Measurements from ENCODE around the gene NR1H2.
"Not testable (repeated sequence)": the region's sequence is repeated elsewhere in the genome, so short reads cannot be mapped to it uniquely, and the experiment has no call there.

Gene NR1H2

GRCh38 chr19:50376166-50377050 lies at the start of gene NR1H2:
Gene NR1H2, plus strand, starts transcription at chr19:50376457. Its CDS starts 1,149 bp downstream, at chr19:50377606.
- DNase-seq = peak; percentile 94

DNA sequence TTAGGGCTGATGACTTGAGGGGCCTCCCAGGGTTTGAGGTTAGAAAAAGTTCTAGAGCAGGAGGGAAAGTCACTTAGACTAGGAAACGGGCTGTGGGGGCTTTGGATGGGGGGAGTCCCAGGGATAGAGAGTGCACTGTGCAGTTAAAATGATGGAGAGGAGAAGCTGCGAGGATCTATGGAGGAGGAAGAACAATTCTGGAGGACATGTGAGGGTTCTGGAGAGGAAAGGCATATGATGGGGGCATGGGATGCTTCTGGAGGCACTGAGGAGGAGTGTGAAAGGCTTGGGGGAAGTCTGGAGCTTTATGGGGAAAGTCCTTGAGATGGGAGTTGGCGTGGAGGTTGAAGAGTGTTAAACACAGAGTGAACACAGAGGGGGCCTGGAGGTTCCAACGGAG lies 49.2 kb upstream of the NR1H2 start:
- DNase-seq = no peak

DNA sequence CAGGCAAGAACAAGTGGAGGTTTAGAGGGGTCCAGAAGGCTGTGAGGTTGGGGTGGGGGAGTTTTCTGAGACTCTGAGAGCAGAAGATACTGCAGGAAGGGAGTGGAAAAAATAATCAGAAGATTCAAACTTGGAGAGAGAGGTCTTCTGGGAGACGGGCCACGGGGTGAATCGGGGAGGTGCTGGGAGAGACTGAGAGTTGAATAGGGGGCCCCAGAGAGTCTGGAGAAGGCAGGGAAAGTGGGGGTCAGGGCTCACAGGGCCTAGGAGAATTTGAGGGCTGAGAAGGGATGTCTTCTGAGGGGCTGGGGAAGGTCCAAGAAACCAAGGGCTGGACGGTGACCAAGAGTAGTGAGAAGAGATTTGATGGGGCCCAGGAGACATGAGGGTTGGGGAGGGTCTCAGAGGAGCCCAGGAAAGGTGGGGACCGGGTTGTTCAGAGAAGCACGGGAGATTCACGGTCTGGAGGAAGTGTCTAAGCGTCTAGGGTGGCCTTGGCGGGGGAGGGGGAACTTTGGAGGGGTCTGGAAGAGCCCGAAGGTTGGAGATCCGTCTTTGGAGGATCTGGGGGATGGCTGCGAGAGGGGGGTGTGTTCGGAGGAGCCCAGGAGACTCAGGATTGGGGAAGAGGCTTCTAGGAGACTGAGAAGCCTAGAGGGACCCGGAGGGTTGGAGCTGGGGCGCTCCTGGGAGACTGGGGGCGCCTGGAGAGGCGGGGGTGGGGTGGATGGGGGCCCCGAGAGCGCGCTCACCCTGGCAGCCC lies 48.6 kb upstream of the NR1H2 start:
- no peak for DNase-seq

DNA sequence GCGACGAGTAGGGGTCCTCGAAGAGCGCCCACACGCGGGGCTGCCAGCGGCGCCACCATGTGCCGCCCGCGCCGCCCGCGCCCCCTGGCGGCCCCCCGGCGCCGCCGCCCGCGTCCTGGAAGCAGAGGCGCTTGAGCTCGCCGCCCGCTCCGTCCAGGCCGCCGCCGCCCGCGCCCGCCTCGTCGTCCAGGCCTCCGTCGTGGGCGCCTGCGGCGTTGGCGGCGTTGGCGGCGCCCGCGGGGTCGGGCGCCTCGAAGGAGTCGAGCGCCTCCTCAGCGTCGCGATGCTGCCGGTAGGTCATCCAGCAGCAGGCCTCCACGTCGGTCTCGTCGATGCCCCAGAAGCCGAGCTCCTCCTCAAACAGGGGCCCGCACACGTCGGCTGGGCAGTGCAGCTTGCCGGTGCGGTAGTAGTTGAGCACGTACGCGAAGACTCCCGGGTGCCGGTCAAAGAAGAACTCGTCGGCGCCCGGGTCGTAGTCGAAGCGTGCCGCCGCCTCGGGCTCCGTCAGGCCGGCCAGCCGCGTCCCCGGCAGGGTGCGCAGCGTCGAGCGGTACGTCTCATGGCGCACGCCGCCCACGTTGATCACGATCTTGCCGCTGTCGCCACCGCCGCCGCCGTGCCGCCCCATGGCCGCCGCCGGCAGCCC lies 47.9 kb upstream of the NR1H2 start:
- DNase-seq = peak; percentile 6

- no peak for DNase-seq
Measured at GRCh38 chr19:50328873-50329145, 47.4 kb upstream of the NR1H2 start.

DNA sequence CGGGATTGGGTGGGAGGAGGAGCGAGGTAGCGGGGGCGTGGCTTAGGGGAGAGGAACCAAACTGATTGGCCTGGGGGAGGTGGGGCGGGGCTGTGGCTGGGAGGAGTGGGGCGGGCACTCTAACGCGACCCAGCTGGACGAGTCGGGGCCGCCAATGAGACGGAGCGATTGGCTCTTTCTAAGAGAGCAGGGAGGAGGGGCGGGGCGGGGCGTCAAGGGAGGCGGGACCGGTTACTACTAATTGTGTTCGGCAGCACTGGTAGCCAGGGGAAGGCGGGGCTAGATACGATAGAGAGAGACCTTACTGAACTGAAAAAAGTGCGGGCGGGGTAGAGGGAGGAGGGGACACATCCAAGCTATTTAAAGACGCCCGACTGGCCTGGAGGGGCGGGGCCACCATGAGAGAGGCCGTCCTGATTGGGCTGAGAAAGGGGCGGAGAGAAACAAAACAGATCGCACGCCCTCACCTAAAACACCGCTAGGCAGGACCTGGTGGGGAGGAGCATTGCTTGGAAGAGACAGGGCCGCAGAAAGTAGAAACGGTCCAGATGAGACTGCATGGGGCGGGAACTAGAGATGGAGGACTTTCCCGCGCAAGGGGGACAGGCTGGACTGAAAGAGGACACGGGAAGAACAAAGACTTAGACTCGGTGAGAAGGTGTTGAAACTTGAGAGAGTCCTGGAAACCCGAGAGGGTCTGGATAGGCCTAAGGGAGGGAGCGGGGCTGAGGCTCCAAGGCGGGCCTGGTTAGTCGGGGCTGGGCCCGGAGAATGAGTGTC lies 46.9 kb upstream of the NR1H2 start, which contains the start of gene KCNC3:
TSS of gene KCNC3 (minus strand) at position 232 of the 780 bp plus-strand sequence. CDS start 295 bp downstream, outside the sequence.
- peak; percentile 100 for DNase-seq

GRCh38 chr19:50329926-50330294 lies 46.3 kb upstream of the NR1H2 start:
- DNase-seq = peak; percentile 50

GRCh38 chr19:50330365-50331078 lies 45.7 kb upstream of the NR1H2 start:
- peak; percentile 94 for DNase-seq

DNA sequence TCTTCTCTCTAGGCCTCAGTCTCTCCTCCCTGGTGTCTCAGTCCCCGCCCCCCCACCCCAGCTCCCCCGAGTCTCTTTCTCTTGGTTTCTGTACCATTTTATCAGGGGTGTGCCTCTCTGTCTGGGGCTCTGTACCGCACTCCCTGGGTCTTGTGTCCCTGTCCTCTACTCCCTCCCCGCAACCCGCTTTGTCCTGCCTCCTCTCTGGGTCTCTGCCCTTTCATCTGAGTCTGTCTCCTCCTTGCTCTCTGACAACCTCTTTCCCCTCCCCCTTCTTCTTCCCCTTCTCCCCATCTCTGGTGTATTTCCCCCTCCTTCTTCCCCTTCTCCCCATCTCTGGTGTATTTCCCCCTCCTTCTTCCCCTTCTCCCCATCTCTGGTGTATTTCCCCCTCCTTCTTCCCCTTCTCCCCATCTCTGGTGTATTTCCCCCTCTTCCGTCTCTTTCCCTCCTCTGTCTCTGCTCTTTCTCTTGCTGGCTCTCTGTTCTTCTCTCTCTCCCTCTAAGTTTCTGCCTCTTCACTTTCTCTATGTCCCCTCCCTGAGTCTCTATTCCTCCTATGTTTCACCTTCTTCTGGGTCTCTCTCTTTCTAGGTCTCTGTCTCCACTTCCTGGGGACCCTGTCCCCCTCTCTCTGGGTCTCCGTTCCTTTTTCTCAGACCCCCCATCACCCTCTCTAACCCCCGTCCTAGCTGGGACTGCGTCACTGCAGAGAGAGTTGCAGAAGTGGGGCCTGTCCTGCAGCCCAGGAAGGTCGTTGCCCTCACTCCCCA lies 44.9 kb upstream of the NR1H2 start:
- no peak for DNase-seq

- no peak for DNase-seq
Measured at GRCh38 chr19:50331994-50332243, 44.3 kb upstream of the NR1H2 start.

GRCh38 chr19:50332244-50333038 lies 43.8 kb upstream of the NR1H2 start:
- DNase-seq = no peak

- peak; percentile 84 for DNase-seq
Measured at GRCh38 chr19:50333235-50333736, 43.0 kb upstream of the NR1H2 start.

- peak; percentile 46 for DNase-seq
Measured at GRCh38 chr19:50333737-50334617, 42.3 kb upstream of the NR1H2 start.

- DNase-seq = no peak
Measured at GRCh38 chr19:50334741-50335421, 41.4 kb upstream of the NR1H2 start.

DNA sequence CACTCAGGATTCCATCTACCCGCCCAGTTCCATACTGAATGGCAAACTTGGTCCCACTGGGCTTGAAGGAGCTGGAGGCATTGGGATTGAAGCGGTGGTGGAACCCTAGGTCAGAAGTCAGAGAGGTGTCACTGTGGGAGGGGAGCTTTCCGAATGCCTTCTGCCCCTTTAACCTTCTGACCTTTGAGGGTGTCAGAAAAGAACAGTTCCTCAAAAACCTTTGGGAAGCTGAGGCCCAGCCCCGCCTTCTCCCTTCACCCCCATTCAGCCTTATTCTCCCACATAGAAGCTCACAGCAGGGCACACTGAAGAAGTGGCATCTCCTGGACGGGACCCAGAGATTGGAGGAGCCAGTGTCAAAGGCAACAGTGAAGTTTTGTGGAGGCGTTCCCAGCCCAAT lies 39.2 kb upstream of the NR1H2 start:
- not testable (repeated sequence) for DNase-seq

GRCh38 chr19:50340331-50340730 lies 35.9 kb upstream of the NR1H2 start:
- no peak for DNase-seq

DNA sequence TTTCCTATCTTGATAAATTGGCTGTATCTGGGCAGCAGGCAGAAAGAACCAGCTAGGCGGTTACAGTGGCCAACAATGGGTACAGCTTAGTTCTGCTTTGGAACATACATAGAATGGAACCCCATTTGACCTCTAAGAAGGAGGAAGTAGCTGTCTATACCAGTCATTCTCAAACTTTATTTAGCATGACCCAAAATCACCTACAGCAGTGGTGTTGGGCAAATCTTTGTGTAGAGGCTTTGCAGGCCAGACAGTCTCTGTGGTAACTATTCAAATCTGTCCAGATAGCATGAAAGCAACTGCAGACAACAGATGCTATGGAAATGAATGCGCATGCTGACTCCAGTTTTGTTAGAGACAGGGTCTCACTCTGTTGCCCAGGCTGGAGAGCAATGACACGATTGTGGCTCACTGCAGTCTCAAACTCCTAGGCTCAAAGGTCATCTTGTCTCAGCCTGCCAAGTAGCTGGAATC lies 35.1 kb upstream of the NR1H2 start:
- DNase-seq = no peak

DNA sequence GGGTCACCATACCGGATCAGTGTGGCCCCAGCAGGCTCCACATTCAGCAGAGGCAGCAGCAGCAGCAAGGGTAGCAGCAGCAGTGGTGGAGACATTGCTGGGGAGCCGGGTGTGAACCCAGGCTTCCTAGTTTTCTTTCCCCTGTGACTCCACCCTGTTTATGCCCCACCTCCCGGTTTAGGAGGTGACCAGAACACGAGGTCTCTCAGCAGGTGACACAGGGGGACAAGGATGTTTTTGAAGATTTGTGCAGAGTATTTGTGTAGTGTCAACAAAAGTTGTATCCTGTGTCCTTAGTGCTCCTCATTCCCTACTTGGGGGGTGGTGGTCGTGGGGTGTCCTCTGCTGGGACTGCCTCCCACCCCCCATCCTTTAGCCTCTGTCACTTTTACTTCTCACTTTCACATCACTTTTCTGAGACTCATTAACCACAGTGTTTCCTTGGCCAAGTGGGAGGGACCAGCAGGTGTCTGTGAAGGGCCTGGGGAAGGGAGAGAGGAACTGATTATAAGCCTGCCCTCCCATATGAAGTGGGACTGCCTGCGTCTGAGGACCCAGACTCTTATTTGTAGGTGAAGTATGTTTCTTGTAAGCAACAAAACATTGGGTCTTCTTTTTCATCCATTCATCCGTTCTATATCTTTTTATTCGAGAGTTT lies 31.5 kb upstream of the NR1H2 start:
- DNase-seq = no peak

Measured in DMS79 treated with DMSO at 0.1 percent for 48 hours (cell line).